ENCODE results near the gene MCRIP2.

The MCRIP2 gene

DNA sequence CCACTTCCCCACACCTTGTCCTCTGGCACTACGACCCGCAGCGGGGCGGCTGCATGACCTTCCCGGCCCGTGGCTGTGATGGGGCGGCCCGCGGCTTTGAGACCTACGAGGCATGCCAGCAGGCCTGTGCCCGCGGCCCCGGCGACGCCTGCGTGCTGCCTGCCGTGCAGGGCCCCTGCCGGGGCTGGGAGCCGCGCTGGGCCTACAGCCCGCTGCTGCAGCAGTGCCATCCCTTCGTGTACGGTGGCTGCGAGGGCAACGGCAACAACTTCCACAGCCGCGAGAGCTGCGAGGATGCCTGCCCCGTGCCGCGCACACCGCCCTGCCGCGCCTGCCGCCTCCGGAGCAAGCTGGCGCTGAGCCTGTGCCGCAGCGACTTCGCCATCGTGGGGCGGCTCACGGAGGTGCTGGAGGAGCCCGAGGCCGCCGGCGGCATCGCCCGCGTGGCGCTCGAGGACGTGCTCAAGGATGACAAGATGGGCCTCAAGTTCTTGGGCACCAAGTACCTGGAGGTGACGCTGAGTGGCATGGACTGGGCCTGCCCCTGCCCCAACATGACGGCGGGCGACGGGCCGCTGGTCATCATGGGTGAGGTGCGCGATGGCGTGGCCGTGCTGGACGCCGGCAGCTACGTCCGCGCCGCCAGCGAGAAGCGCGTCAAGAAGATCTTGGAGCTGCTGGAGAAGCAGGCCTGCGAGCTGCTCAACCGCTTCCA is 8.1 kb upstream of the MCRIP2 start:
- DNase-seq: no peak

DNA sequence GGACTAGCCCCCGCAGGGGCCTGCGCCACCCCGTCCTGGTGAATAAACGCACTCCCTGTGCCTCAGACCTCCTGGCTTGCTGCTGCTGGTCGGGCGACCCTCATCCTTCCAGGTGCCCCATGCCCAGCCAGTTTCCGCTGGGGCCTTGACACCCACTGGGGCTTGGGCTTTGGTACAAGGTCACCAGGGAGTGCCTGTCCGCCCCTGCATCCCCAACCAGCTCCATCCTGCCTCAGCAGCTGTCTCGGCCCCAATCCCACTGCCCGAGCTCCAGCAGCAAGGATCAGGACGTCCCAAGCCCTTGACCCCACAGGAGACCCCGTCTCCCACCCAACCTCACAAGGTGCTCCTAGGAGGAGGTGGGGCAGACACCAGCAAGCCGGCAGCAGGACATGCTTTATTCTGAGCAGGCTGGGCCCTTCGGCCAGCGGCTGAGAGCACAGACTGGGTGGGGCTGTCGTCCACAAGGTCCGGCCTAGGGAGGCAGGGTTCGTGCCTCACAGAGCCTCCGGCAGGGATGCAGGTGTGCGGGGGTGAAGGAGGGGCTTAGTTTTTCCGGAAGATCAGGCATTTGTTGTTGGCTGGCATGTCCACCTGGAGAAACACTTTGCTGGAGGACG is 7.5 kb upstream of the MCRIP2 start:
- no peak for DNase-seq

DNA sequence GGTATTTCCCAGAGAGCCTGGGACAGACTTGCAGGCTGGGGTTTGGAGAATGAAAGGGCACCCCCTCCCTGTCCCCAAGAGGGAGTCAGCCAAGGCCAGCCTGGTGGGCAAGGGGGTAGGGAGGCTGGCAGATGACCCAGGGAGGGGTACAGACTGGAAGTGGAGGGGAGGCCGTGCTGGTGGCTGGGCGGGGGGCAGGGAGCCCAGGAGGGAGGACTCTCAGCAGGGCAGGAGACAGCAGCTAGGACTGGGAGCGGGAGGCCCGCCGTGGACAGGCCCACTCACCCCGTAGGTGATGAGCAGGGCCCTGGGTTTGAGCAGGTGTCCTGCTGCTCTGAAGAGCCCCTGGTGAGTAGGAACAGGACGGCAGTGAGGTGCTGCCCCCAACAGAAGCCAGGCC is 6.6 kb upstream of the MCRIP2 start:
- no peak for DNase-seq

DNA sequence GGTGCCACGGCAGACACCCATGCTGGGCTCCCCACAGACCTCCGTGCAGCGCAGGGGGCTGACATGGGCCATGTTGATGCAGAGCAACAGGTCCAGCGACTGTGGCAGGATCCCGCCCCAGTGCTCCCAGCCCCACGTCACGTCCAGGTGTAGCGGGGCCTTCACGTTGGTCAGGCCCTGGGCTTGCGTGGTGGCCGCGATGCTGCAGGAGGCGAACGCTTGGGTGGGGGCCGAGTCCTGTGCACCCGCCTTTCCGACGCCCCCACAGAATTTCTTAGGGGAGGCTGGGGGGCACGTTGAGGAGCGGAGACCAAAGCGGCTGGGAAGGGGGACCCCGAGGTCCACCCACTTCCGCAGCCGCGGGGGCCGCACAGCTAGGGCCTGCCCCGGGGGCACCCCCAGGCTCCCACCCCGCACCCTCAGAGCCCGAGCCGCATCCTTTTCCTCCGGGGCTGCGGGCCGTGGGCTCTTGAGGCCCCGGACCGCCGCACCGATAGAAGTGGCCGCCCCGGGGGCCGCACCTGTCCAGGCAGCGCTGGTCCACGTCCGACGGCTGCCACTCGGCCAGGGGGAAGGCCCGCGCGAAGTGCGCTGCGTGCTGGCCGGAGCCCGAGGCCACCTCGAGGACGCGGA is 5.9 kb upstream of the MCRIP2 start:
- no peak for DNase-seq

DNA sequence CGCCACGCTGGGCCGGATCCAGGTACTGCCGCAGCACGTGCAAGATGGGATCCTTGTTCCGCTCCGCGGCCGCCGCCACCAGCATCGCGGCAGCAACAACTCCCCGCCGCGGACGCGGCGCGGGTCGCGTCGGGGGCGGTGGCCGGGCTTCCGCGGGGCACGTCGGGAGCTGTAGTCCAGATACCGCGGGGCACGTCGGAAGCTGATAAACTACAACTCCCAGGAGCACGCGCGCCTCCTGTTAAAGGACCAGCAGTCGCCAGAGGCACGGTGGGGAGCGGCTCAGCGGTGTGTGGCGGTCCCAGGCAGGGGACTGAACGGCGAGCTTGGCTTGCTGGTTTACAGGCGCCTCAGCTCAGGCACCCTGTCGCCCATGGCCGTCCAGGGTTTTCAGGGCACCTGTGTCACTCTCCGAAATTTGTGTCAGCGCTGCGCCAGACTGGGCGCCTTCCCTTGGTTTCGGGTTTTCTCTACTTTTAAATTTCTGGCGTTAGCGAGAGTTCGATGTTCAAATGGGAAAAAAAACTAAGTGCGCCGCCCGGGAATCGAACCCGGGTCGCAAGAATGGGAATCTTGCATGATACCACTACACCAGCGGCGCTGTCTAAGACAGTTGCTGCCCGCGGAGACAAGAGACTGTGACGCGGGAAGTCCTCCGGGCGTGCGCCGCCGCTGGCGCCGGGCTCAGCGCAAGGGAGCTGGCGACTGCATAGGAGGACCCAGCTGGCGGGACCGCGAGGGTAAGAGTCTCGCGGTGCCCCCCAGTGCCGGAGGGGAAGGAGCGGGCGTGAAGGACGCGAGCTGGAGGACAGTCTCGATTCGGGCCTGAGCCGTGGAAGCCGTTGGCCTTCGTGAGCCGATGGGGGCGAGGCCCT is 5.2 kb upstream of the MCRIP2 start, which contains the start of gene METTL26:
Gene METTL26 (minus strand): TSS at position 100 of the 875 bp plus-strand sequence. CDS start 15 bp downstream, at position 85.
- peak; percentile 85 to 88 for DNase-seq

GRCh38 chr16:637081-638018 is 4.3 kb upstream of the MCRIP2 start:
- DNase-seq: peak; percentile 12 to 67

GRCh38 chr16:638034-638543 is 3.5 kb upstream of the MCRIP2 start:
- DNase-seq: no peak

DNA sequence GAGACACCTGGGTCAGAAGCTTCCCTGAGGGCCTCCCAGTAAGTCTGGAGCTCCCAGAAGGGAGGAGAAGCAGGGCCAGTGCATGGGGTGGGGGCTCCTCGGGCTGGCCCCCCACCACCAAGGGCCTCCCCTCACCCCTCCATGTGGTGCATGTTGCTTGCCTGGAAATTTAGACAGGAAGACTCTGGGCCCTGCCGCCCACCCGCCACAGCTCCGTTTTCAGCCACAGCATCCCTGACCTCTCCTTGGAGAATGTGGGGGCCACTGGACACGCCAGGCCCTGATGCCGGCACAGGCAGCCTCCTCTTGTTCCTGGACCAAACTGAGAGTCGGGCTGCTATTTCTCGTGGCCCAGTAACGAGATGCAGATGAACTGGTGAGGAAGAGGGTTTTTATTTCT is 2.8 kb upstream of the MCRIP2 start:
- DNase-seq: no peak

DNA sequence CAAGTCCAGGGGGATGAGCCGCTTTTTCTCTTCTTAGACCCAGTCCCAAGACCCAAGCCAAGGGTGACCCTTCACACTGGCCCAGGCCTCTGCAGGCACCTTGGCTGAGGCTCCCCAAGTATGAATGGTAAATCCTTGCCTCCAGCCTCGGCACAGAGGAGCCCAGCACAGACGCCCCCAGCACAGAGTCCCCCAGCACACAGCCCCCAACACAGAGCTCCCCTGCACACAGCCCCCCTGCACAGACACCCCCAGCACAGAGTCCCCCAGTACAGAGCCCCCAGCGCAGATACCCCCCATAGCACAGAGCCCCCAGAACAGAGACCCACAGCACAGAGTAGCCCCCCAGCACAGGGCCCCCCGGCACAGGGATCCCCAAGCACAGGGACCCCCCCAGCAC is 1.0 kb upstream of the MCRIP2 start:
- DNase-seq: no peak

DNA sequence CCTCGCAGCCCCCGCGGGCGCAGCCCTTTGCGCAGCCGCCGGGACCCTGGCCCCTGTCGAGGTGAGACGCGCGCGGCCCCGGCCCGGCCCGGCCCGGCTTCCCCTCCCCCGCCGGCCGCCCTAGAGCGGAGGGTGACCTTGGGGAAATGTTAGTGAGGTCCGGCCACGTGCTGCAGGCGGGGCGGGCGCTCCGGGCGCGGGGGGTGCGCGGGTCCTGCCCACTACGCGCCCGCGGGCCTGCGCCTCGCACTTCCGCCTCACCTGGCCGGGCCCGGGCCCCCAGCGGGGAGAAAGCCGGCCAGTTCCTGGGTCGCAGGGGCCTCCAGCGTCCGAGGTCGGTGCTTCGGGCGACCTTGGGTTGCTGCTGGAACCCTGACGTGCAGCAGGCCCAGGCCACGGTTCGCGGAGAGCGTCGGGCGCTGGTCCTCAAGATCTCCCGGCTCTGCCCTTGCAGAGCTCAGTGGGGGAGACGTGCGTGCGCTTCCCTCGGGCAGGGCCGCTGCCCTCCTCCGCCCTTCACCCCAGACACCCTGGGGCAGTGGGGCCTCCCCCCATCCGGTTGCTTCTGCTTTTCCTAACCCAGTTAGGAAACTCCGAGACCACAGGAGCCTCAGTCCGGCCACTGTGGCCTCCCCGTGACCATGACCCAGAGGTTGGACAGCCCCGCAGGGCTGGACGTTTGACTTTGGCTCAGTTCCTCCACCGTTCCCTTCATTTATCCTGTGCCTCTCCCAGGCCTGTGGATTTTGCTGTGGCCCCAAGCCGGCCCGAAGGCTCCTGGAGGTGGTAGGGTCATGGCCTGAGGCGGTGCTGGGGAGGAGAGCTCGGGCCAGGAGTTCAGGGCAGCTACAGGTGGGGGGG is 791 bp downstream of the MCRIP2 start:
- peak; percentile 83 to 85 for DNase-seq

- no peak for DNase-seq
Measured at GRCh38 chr16:643050-643368, 1.4 kb downstream of the MCRIP2 start.

DNA sequence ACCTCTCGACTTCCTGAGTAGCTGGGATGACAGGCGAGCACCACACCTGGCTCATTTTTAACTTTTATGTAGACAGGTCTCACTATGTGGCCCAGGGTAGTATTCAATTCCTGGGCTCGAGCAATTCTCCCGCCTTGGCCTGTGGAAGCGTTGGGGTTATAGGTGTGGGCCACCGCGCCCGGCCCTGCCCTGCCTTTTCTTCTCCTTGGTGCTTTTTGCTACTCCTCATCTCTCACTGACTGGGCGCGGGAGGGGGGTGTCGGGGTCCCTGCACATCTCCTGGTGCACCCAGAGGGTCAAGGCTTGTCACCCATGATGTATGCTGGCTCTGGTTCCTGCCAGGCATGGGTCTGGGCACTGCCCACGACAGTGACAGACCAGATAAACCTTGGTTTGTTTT is 2.9 kb downstream of the MCRIP2 start:
- no peak for DNase-seq

DNA sequence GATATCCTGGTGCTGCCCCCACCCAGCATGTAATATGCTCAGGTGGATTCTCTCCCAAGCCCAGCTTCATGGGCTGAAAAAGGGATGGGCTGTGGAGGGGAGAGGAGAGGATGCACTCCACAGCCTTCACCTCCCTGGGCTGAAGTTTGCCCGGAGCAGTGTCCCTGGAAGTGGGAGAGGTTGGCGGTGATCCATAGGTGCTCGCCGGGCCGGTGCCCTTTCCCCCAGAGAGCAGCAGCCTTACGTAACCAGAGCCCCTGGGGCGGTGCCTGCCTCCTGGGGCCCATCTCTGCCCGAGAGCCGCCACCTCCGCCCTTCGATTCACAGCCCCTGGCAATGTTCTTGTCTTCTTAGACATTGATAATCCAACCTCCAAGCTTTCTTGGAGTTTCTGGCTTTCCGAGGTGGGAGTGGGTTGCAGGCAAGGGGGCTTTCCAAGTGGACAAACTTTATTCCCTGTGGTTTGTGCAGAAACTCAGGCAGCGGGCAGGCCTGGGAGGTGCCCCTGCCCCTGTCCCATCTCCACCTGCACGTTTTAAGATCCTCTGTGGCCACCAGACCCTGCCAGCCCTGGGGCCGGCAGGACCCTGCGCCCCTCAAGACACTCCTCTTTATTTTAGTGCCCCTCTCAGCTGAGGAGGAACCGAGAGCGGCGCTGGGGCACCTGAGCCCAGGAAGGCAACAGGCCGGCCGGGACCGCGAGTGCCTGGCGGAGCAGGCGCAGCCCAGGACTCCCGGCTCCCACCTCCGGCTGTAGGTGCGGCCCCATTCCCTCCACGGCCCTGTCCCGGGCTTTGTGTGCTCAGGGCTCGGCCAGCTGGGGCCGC is 4.4 kb downstream of the MCRIP2 start:
- no peak for DNase-seq

- no peak for DNase-seq
Measured at GRCh38 chr16:646679-647172, 5.1 kb downstream of the MCRIP2 start.

DNA sequence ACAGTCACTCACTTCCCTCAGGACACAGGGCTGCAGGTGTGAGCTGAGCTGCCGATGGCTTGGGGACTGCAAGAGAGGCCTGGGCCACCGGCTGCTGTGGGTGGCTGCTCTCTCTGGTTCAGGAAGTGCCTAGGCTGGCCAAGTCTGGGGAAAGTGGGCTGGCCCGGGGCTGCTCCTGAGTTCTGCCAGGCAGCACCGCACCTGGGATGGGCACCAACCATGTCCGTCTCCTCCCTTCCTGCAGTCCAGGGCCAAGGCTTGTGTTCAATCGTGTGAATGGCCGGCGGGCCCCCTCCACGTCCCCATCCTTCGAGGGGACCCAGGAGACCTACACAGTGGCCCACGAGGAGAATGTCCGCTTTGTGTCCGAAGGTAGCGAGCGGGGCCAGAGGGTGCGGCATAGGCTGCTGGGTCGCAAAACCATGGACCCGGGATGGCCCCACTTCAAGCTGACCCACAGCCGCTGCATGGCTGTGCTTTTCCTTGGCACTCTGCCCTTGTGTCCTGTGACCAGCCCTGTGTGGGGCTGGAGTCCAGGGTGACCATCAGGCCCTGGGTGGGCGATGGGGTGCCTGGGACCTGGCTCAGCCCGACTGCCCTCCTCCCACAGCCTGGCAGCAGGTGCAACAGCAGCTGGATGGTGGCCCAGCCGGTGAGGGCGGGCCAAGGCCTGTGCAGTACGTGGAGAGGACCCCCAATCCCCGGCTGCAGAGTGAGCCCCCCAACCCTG is 5.7 kb downstream of the MCRIP2 start:
- DNase-seq: no peak

- peak in 1 of 2 experiments; percentile 25 for DNase-seq
Measured at GRCh38 chr16:648071-648780, 6.6 kb downstream of the MCRIP2 start.

GRCh38 chr16:648781-649589 is 7.4 kb downstream of the MCRIP2 start, which contains the start of gene WDR90:
Gene WDR90 (plus strand): TSS chr16:649365. CDS start chr16:649417, 52 bp downstream.
- peak; percentile 79 to 85 for DNase-seq
